Heart left ventricle (tissue), 13 donors: ENCODE data around the gene DNAJB6.

Experiments used
- POLR2A ChIP-seq, 2 donors: fragments of 450-650 bp; IDR thresholded peaks; one replicate each; pipeline ENCODE4 v1.6.1; 2017; ENCODE audit warnings: antibody characterized with exemption in 2 of 2, mild to moderate bottlenecking in 2 of 2, moderate library complexity in 2 of 2
- TF ChIP-seq, protein P1 (sequence below), 12 donors: fragments of 200-600 bp; sonication (generic) in 4 of 12; IDR thresholded peaks; one replicate each; pipeline versions ENCODE4 v1.5.0 to v1.8.0; 2018 to 2022; ENCODE audit warnings: antibody characterized with exemption in 12 of 12, mild to moderate bottlenecking in 5 of 12
- donor health status: ischemic (EF 13 %, LVEDD 7.1; RV severe dilation, severe dysfunction).
- donor health status: DM: no; HTN: yes; CAD: no.
- donor health status: DM: no; HTN: no; CAD: no.
- donor health status: ischemic (EF 25% LVEDD 6.9; RV normal size, moderate dysfunction).
- donor health status: ischemic (EF 25% LVEDD 5.7; RV mildly dilated, moderate dysfunction).
- donor health status: ischemic (EF 35%, LVEDD 5.7; RV mildly dilated, moderate dysfunction).
- donor health status: nonischemic (EF 11% LVEDD 7.7; RV severe dilation, severe dysfunction).
- donor health status: DM: yes; HTN: yes; CAD: no.
- donor health status: PGD.
- donor health status: ischemic (EF 29% LVEDD 5.4; RV normal size, mild dysfunction).
- donor health status: nonischemic (EF 23%, LVEDD 6.1; RV moderate dilation, normal function).

DNA sequence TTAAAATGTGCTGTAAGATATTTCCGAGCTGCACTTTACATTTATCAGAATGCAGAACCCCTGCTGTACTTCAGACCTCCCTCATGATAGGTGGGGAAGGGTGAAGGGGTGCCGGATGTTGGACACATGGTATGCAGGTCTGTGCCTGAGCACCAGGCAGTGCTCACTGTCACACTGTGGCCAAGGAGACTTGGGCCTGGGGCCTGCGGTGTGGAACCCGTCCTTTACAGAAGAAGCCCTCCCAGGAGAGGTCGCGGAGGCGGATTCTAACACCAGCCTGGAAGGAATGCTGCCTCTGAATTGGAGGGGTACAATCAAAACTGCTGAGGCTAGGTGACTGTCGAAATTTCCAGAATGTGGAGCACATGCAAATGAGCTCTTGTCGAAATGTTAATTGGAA is 34.5 kb downstream of the DNAJB6 start:
- TF ChIP-seq, protein P1, sequence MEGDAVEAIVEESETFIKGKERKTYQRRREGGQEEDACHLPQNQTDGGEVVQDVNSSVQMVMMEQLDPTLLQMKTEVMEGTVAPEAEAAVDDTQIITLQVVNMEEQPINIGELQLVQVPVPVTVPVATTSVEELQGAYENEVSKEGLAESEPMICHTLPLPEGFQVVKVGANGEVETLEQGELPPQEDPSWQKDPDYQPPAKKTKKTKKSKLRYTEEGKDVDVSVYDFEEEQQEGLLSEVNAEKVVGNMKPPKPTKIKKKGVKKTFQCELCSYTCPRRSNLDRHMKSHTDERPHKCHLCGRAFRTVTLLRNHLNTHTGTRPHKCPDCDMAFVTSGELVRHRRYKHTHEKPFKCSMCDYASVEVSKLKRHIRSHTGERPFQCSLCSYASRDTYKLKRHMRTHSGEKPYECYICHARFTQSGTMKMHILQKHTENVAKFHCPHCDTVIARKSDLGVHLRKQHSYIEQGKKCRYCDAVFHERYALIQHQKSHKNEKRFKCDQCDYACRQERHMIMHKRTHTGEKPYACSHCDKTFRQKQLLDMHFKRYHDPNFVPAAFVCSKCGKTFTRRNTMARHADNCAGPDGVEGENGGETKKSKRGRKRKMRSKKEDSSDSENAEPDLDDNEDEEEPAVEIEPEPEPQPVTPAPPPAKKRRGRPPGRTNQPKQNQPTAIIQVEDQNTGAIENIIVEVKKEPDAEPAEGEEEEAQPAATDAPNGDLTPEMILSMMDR (IDR thresholded peaks at IDR 0.05): no peak
- no peak for TF ChIP-seq POLR2A (IDR thresholded peaks at IDR 0.05)
